Forelimb muscle (tissue), 1 donor: ENCODE results near the gene METTL6. TPM values are rescaled to one million over a fixed set of nuclear protein-coding genes. Genes with fewer than 3 reads are reported as not detected.
"Not testable (repeated sequence)": the region's sequence is repeated elsewhere in the genome, so short reads cannot be mapped to it uniquely, and the experiment has no call there.

Experiments used
- DNase-seq: peaks from one replicate; pipeline ENCODE4 v3.0.0-alpha.2; 2013; ENCODE audit warnings: low read depth
- polyA plus RNA-seq: library from polyadenylated mRNA; unstranded; fragments of 120-200 nt; gene quantifications from one replicate; pipeline ENCODE4 v1.2.1, GENCODE V29; 2013; ENCODE audit not compliant: insufficient read length

METTL6 gene
- polyA plus RNA-seq, 1 donor, result 17.1 TPM

GRCh38 chr3:15451216-15452113 lies 24.1 kb upstream of the METTL6 start:
- DNase-seq, result no peak

- DNase-seq, result no peak
Measured at GRCh38 chr3:15450438-15451215, 23.3 kb upstream of the METTL6 start.

- DNase-seq, result no peak
Measured at GRCh38 chr3:15449489-15450224, 22.3 kb upstream of the METTL6 start.

GRCh38 chr3:15443826-15444524 lies 16.6 kb upstream of the METTL6 start:
- no peak for DNase-seq

- no peak for DNase-seq
Measured at GRCh38 chr3:15440891-15441290, 13.5 kb upstream of the METTL6 start.

GRCh38 chr3:15439476-15439875 lies 12.1 kb upstream of the METTL6 start:
- no peak for DNase-seq

- DNase-seq, result no peak
Measured at GRCh38 chr3:15438983-15439382, 11.6 kb upstream of the METTL6 start.

- DNase-seq, result no peak
Measured at GRCh38 chr3:15436246-15436645, 8.9 kb upstream of the METTL6 start.

GRCh38 chr3:15434756-15435155 lies 7.4 kb upstream of the METTL6 start:
- DNase-seq, result no peak

- DNase-seq, result no peak
Measured at GRCh38 chr3:15433531-15433930, 6.2 kb upstream of the METTL6 start.

GRCh38 chr3:15431256-15431837 lies 4.0 kb upstream of the METTL6 start:
- DNase-seq, result no peak

- no peak for DNase-seq
Measured at GRCh38 chr3:15430624-15431023, 3.3 kb upstream of the METTL6 start.

- DNase-seq, result no peak
Measured at GRCh38 chr3:15429080-15429479, 1.7 kb upstream of the METTL6 start.

GRCh38 chr3:15428539-15428938 lies 1.2 kb upstream of the METTL6 start:
- no peak for DNase-seq

- no peak for DNase-seq
Measured at GRCh38 chr3:15427981-15428380, 637 bp upstream of the METTL6 start.

- no peak for DNase-seq
Measured at GRCh38 chr3:15426579-15427118, 695 bp downstream of the METTL6 start.

- no peak for DNase-seq
Measured at GRCh38 chr3:15420871-15421270, 6.5 kb downstream of the METTL6 start.

GRCh38 chr3:15410966-15411365 lies 16.4 kb downstream of the METTL6 start:
- DNase-seq, result not testable (repeated sequence)

- no peak for DNase-seq
Measured at GRCh38 chr3:15409774-15410173, 17.6 kb downstream of the METTL6 start.

GRCh38 chr3:15409239-15409638 lies 18.1 kb downstream of the METTL6 start:
- no peak for DNase-seq
